Inflammatory macrophage treated with lipopolysaccharide for 4 hours (primary cell): ENCODE data around the gene PIGR.
A peak's percentile ranks its signal among the peaks of the same experiment; 100 is the strongest.
"Not testable (repeated sequence)": the region's sequence is repeated elsewhere in the genome, so short reads cannot be mapped to it uniquely, and the experiment has no call there.

Experiments
- DNase-seq: peaks from one replicate; pipeline ENCODE4 v3.0.0-alpha.2; 2020

Gene PIGR

DNA sequence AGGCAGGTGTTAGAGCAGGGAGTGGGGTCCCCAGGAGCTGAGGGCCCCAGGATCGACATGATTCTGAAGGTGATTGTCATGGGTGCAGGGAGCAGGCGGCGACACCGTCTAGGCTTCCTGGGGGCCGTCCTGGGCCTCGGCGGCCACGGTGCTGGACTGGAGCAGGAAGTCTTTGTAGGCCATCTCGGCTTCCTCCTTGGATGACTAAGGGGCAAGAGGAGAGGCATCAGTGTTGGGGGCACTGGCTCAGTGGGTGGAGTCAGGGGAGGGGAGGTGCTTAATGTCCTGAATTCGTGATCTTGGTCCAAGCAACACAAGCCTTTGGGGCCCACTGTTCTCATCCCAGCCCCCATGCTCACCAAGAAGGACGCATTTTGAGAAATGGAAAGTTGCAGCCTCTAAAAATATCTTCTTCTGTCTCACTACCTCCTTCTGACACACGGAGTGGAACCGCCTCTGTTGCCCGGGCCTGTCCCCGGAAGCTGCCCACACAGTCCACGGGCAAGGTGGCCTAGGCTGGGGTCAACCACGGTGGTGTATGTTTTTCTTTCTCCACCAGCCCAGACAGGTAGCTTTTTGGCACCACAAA, 16.0 kb downstream of the PIGR start:
- DNase-seq, result peak; percentile 85

DNA sequence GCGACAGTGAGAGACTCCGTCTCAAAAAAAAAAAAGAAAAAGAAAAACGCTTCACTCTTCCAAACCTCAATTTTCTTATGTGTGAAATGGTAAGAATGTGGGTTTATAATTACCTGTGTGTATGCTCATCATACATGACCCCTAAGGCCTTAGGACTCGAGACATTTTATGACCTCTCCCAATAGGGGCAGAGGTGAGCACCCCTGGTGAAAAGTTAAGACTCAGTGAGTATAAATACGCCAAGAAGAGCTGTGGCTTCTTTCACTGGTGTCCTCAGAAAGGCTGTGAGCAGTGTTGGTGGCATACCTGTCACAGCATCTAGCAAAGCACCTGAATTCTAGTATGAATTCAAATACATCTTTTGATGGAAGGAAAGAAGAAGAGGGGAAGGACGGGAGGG, 16.7 kb downstream of the PIGR start:
- no peak for DNase-seq

DNA sequence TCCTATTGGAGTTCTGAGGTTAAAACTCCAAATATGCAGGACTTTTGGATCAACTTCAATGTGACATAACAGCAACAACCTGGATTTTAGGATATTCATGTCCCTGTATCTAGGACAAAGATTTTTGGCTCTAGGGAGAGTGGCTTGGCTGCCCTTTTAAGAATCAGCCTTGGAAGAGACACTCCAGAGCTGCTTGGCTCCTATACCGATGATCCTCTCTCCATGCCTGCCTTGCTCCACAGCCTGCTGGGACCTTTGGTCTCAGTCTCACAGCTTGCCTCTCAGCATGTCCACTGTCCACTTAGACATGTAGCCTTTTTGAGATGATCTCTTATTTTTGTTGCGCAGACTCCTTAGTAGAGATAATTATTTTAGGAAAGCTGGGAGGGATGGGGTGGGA, 20.0 kb downstream of the PIGR start:
- DNase-seq, result no peak

DNA sequence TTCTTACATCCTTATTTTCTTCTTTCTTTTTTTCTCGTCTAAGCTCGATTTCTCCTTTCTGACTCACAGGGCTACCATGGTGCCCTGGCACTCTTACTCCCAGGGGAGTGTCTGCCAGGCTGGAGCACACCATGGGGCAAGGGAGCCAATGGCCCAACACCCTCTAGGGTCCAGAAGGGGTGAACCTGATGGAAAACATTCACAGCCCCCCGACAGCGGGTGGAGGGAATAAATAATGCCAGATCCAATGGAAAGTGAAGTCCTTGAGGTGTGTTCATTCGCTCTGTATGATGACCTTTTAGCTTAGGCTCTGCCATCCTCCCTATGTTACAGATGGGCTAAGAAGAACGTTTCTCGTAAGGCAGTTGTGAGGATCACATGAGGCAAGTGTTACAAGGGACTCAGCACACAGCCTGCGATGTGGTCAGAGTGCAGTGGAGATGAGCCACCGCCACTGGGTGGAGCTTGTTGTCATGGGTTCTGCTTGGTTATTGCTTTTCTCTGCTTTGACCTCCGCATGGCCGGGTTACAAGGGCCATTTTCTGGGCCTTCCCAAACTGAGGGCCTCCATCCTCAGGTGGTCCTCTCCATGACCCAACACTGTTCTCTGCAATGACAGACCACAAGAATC, 21.0 kb downstream of the PIGR start:
- DNase-seq, result peak; percentile 95

DNA sequence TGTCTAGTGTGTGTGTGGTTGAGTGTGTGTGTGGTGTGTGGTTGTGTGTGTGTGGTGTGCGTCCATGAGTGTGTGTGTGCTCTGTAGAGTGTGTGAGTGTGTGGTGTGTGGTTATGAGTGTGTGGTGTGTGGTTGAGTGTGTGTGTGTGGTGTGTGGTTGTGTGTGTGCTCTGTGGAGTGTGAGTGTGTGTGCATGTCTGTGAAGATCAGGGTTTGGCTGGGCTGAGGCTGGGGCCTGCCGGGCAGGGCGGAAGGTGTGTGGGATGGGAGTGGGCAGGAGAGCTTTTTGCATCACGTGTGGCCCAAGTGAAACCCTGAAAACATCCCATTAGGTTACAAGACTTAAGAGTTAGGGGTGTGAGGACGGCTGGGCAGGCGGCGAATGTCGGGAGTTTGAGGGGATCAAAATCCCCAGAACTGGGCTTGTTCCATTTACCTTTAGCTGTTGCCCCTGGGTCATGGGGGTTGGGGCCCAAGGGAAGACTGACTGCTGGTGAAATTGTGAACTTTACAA, 21.6 kb downstream of the PIGR start:
- no peak for DNase-seq

- DNase-seq, result not testable (repeated sequence)
Measured at GRCh38 chr1:206923961-206924557, 22.2 kb downstream of the PIGR start.

DNA sequence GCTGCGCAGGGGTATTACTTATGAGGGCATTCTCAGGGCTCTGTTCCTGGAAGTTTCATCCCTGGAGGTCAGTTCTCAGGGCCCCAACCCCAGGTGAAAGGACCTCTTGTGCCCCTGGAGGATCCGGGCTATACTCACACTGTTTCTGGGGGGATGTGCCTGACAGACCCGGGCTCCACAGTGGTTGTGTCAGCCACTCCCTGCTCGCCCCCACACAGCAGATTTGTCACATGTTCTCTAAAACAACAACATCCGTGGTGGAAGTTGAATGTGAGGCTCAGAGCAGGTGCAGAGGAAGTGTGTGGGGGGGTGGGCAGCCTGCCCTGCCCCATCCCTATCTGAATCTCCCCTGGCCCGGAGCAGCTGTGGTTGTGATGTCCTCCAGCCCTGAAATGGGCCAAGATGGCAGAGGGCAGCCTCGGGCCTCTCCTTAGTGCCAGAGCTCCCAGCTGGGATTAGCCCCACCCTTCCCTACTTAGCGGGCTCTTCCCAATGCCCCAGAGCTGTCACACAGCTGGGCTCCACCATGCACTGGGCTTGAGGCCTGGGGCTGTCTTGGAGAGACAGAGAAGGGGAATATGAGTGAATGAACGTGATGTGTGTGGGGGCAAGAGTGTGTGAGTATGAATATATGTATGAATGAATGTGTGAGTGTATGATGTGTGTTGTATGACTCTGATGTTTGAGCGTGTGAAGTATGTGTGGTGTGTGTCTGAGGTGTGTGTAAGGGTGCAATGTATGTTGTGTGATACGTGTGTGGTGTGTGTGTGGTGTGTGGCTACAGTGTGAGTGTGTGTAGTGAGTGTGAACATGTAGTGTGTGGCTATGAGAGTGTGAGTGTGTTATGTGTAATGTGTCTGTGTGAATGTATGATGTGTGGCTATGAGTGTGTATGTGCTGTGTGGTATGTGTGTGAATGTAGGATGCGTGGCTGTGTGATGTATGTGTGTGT, 23.0 kb downstream of the PIGR start:
- peak; percentile 41 for DNase-seq

DNA sequence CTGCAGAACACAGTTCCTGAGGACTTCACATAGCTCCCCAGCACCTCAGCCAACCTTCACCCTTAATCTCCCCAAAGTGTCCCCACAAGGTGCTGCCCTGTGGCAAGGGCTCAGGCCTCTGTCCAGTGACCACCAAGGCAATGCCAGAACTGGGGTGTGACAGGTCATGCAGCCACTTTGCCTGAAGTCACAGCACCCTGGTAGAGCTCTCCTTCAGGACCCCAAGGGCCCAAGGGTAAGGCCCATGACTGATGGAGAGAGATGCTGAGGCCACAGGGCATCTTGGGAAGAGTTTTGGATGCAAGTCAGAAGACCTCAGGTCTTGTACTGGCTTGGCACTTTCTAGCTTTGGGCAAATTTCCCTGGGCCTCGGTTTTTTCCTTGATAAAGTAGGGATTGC, 23.7 kb downstream of the PIGR start:
- DNase-seq, result no peak

GRCh38 chr1:206921772-206922265, 24.4 kb downstream of the PIGR start, which contains the start of gene FCMR:
TSS of gene FCMR (minus strand) at chr1:206921941. CDS start at chr1:206921854, 87 bp downstream.
- DNase-seq, result peak; percentile 87

GRCh38 chr1:206918076-206918475, 28.2 kb downstream of the PIGR start:
- DNase-seq, result no peak

GRCh38 chr1:206916000-206916709, 30.1 kb downstream of the PIGR start:
- no peak for DNase-seq

DNA sequence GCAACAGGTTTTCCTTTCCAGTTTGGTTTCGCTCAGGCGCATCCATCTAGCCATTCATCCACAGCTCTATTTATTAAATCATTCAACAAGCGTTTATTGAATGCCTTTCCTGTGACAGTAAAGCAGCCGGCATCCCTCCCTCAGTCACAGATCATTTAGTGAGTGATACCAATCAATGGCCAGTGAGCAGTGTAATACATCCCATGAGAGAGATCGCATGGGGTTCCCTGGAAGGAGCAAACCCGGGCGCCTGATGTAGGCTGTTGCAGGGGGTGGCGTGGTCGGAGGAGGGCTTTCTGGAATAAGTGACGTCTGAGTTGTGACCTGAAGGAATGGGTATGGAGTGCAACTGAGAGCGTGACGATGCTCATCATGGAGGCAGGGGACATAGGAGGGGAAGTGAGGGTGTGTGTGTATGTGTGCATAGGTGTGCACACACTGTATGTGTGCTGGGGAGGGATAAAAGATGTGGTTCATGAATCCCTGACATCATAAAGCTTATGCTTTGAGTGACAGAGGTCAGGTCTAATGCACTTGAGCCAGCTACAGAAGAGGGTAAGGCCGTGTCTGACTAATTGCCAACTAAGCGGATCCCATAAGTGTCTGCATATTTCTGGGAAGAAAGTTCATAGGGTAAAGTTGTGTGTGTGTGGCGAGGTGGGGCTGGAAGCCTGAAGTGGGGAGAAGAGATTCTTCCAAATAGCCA, 31.1 kb downstream of the PIGR start:
- no peak for DNase-seq

GRCh38 chr1:206913766-206914537, 32.3 kb downstream of the PIGR start:
- no peak for DNase-seq

GRCh38 chr1:206912445-206913095, 33.7 kb downstream of the PIGR start:
- DNase-seq, result peak; percentile 80

- peak; percentile 61 for DNase-seq
Measured at GRCh38 chr1:206911064-206911663, 35.1 kb downstream of the PIGR start.

DNA sequence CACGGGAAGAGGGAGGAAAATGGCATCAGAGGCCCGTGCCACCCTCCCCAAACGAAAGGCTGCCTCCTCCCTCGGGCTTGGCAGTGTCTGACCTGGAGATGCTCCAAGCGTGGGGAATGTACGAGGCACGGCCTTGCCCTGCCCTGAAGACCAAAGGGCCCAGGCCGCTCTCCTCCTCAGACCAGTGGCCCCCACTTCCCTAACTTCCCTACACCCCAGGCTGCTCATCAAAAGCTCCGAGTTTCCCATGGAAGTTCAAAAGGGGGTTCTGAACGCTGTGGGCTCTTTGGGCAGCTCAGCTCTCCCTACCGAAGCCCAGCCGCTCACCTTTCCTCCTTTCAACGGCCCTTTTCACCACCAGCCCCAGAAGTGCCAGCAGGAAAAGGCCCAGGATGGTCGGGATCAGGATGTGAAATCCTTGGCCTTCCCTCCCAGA, 36.4 kb downstream of the PIGR start:
- no peak for DNase-seq

DNA sequence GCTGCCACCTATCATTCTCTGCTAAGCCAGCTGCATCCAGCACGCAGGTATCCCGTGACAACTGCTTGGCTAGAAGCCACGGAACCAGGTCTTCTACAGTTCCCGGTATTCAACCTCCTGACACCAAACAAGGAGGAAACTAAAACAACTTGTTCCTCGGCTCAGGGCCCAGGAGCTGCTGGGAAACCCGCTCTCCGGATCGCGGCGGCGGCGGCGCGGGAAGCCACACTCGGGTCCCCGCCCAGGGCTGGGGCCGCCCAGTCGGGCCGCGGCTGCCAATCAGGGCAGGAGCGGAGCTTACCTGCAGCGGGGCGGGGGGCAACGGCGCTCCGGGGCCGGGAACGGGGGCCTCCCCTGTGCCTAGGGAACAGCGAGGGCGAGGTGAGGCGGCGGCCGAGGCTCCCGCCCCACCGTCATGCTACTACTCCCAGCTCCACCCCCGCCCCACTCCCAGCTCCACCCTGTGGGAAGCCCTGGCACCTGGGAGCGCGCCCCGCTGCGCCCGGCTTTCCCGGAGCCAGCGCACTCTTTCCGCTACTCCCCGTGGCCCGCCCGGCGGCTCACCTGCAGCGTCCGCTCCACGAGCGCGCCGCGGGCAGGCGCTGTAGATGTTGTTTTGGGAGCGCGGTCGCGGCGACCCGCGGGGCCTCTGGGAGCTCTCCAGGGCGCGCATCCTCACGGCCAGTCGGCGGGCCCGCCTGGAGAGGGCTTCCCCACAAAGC, 36.9 kb downstream of the PIGR start:
- DNase-seq, result no peak

DNA sequence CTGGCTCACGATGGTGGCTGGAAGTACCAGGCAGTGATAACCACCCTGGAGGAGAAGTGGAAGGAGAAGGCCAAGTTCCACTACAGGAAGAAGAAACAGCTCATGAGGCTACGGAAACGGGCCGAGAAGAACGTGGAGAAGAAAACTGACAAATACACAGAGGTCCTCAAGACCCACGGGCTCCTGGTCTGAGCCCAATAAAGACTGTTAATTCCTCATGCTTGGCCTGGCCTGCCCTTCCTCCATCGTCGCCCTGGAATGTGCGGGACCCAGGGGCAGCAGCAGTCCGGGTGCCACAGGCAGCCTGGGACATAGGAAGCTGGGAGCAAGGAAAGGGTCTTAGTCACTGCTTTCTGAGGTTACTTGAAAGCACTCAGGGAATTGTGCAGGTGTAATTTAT, 38.2 kb downstream of the PIGR start:
- no peak for DNase-seq
